HPDE6-E6E7 (cell line): ENCODE data around the gene PIP4K2C.
"Not testable (repeated sequence)": the region's sequence is repeated elsewhere in the genome, so short reads cannot be mapped to it uniquely, and the experiment has no call there.

Experiments
- DNase-seq: peaks from one replicate; pipeline ENCODE4 v3.0.0; 2011; ENCODE audit warnings: missing footprints; ENCODE audit errors: extremely low spot score

Gene PIP4K2C

DNA sequence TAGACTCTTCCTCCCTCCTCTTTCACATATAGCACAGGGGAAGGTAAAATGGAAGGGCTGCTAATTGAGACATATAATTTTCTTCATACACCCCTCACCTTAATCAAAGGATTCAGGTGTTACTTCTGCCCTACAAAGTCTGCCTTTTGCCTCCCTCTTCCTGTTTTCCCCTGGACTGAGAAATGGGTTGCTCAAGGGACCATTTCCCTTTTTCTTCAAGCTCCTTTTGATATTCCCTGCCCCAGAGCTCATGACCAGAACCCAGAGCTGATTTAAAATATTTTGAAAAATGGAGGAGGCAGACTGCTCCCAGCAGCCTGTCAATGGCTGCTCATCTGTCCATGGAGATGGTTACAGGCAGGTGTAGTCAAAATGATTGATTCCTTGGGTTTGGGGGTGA lies 6.3 kb upstream of the PIP4K2C start:
- DNase-seq = no peak

GRCh38 chr12:57585156-57585555 lies 5.8 kb upstream of the PIP4K2C start:
- DNase-seq = no peak

GRCh38 chr12:57586128-57586527 lies 4.9 kb upstream of the PIP4K2C start:
- DNase-seq = no peak

- DNase-seq = no peak
Measured at GRCh38 chr12:57586832-57587429, 4.1 kb upstream of the PIP4K2C start.

DNA sequence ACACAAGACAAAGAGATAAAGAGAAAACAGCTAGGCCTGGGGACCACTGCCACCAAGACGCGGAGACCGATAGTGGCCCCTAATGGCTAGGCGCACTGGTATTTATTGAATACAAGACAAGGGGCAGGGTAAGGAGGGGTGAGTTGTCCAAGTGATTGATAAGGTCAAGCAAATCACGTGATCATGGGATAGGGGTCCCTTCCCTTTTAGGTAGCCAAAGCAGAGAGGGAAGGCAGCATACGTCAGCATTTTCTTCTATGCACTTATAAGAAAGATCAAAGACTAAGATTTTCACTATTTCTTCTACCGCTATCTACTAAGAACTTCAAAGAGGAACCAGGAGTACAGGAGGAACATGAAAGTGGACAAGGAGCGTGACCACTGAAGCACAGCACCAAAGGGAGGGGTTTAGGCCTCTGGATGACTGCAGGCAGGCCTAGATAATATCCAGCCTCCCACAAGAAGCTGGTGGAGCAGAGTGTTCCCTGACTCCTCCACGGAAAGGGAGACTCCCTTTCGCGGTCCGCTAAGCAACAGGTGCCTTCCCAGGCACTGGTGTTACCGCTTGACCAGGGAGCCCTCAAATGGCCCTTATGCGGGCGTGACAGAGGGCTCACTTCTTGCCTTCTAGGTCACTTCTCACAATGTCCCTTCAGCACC lies 1.9 kb upstream of the PIP4K2C start:
- not testable (repeated sequence) for DNase-seq

DNA sequence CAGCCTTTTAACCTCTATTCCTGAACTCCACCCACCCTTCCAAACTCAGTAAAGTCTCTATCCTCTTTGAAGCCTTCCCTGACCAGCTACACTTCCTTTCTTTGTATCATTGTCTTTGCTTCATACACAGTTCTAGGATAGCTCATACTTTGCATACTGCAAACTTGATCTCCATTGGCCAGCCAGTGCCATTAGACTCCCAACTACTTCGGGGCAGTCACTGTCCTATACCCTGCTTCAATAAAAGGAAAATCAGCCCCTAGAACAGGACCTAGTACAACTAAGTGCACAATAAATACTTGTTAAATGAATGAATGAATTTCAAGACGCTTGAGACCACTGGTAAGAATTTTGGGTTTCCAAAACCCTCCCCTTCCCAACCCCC lies 521 bp upstream of the PIP4K2C start:
- DNase-seq = no peak

DNA sequence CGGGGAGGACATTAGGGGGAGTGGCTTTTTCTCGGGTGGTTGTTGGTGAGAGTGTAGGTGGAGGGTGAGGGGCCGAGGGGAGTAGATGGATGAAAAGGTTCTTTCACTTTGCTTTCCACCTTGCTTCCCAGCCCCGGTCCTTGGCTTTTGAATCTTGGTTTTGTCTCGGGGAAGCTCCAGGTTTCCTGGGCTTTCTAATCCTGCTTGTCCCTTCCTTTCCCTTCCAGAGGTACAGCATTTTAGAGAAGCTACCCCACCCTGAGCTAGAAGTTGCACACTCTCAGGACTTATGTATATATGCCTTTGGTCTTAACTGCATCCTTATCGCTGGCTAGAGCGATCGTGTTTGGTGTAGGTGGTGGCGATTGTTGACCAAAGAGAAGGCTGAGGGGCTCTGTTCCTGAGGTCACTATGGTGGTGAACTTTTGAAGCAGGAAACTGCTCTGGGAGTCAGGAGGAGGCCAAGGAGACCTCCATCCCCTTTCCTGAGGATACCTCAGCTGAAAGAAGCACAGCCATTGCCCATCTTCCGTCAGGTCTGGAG lies 862 bp downstream of the PIP4K2C start:
- DNase-seq = no peak

GRCh38 chr12:57592551-57593165 lies 1.7 kb downstream of the PIP4K2C start:
- no peak for DNase-seq

DNA sequence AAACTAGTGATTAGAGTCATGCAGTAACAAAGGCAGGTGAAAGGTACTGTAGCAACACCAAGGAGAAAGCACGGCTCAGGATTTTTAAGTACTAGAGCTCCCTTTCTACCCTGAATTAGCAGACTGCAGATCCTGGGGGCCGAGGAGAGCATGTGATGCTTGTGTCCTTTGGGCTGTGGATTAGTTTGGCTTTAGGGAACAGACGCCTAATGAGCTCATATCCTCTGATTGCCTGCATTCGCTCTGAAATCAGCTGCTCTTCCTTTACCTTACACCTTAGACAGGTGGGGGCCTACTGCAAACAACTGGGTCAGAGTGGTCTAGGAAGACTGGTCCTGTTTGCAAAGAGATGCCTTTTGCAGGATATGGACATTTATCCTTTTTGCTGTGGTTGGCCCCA lies 2.2 kb downstream of the PIP4K2C start:
- DNase-seq = no peak

DNA sequence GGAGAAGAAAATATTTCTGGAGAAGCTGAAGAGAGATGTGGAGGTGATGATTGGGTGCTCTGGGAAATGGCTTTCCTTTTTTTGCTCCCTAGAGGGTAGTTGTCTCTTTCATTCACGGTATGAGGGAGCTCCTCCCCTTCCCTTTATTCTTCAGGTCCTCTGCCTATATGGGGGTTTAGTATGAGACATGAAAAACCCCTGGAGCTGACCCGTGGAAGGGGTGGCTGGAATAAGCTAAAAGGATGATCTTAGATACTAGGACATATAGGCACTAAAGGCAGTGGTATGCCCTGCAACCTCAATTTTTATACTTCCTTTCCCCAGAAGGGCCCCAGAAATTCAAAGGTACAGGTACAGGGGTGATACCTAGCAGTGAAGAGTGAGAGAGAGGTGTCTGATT lies 9.4 kb downstream of the PIP4K2C start:
- DNase-seq = no peak

DNA sequence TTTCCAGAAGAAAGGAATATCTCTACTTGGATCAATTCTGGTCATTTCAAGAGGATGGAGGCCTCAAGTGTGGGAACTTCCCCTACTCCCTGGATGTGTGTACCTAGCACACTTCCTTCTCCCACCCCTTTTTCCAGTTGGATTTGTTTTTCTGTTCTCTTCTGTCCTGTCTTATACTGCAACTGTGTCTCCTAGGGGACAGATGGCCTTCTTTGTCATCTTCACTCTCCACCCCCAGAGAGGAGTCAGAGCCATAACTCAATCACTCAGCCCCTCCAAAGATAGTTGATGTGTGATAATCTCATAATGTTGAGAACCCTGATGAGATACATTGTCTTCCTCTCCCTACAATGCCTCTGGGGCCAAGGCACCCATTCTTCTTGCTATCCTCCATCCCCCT lies 11.6 kb downstream of the PIP4K2C start:
- DNase-seq = no peak

GRCh38 chr12:57603324-57603723 lies 12.3 kb downstream of the PIP4K2C start:
- DNase-seq = no peak

DNA sequence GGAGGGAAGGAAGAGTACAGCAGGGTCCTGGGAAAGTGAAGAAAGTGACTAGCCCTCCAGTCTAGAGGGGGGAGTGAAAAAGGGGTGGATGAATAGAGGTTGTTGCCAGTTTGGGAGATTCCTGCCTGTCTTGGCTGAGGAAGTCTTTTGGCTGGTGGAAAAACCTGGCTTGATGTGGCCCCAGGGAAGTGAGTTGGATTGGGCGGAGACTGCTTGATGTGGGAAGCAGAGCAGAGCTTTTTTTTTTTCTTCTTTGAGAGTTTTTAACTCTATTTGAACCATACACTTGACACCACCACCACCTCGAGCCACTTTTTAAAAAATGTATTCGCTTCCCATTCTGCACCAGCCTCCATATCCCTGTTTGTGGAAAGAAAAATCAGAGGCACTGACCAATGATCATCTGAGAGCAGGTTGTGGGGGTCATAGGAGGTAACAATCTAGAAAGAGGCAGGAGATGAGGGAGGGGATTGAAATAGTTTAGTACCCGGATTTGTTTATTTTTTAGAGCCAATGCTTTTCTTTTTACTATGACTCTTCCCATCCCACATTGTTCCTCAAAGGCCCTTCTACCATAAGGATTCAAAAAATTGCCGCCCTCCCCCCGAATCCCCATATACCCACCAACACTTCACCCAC lies 12.9 kb downstream of the PIP4K2C start:
- no peak for DNase-seq

GRCh38 chr12:57604454-57604991 lies 13.5 kb downstream of the PIP4K2C start, which contains the start of gene DTX3:
Gene DTX3 (plus strand): TSS chr12:57604824. CDS start chr12:57606518, 1,694 bp downstream.
- DNase-seq = no peak

DNA sequence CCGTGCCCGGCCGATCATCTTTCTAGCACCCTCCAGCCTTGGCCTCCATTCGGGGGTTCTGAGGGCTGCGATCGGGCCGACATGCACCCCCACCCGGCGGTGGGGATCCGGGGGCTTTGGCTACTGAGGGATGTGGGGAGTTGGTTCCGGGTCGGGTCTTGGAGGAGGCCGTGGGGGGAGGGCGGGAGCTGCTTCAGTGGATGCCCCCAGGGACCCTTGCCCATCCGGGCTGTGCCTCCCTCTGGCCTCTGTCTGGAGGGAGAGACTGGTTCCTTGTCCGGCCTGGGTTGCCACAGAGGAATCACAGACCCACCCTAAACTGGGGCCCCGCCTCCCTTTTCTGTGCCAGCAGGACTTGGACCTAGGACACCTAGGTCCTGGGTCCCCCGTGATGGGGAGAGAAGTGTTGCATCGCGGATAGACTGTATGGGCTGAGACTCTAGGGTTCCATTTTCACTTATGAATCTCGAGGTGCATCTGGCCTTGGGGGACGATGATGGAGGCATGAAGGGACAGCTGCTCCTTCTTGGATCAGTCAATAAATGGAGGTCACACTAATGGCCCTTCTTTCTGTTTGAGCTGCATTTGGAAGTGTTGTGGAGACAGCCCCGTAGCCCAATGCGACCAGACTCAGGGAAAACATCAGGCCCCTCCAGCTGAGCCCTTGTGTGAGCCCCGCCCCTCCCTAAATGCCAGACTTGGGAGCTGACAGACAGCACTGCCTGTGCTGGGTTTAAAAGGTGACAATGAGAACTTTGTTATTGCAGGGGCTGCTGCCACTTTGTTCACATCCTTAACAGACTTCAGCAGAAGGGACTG lies 14.2 kb downstream of the PIP4K2C start:
- DNase-seq = no peak

DNA sequence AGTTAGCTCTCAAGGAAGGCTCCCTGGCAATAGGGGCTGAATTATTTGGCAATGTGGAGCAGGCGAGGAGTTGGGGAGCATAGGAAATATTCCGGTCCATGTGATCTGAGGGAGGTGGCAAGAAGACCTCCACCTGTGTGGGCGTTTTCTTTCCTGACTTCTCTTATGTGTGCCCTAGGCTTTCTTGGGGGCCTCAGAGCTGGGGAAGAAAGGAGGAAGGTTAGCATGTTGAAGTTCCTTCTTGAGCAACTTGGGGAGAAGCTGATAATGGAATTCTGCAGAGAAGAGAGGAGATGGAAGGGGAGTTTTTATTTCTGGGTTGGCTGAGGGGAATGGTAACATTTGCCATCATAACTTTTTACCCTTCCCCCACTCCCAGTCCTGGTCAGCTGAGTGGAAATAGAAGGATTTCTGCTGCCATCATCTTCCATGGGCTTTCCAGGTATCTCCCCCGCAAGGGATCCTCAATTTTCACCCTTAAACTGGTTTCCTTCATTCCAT lies 14.9 kb downstream of the PIP4K2C start:
- no peak for DNase-seq

GRCh38 chr12:57606399-57606798 lies 15.4 kb downstream of the PIP4K2C start:
- no peak for DNase-seq

GRCh38 chr12:57606821-57607220 lies 15.8 kb downstream of the PIP4K2C start:
- DNase-seq = no peak

DNA sequence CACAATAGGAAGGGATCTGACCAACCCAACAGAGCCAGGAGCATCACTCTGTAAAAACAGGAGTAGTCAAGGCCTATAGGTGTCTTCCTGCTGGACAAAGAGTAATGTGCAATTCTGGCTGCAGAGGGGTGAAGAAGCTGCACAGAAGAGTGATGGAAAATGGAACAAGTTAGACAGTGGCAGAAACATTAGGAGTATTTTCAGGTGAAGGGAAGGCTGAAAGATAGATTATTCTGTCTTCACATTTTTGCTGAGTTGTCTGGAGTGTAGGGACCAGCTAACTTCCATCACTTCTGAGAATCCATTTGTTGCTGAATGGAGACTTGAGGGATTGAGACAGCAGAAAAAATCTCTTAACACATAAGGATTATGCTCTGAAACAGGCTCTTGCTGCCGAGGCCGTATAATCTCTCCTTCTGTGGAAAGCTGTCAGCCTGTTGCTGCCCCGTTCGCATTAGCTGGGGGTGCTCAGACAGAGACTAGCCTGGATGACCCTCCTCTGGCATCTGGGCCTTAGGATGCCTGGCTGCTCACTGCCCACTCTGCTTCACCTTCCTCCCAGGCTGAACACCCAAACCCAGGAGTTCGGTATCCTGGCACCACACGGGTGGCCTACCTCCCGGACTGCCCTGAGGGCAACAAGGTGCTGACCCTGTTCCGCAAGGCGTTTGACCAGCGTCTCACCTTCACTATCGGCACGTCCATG lies 17.1 kb downstream of the PIP4K2C start:
- no peak for DNase-seq

GRCh38 chr12:57609101-57609780 lies 18.2 kb downstream of the PIP4K2C start:
- DNase-seq = no peak
